Tibial nerve (tissue), 4 donors: Measurements from ENCODE around the gene LRRC15.

Experiments
- CTCF ChIP-seq, 5 experiments: fragments of 200-600 bp in 3 of 5; fragments of 450-650 bp in 2 of 5; sonication (generic) in 3 of 5; IDR thresholded peaks; one replicate each; pipeline ENCODE4 v1.5.1; 2016 to 2019; ENCODE audit warnings: antibody characterized with exemption in 5 of 5, mild to moderate bottlenecking in 3 of 5, moderate library complexity in 2 of 5
- EP300 ChIP-seq, 2 donors: sonication (generic); formaldehyde crosslinking; IDR thresholded peaks; one replicate each; pipeline ENCODE4 v1.6.1; 2017; ENCODE audit warnings: antibody characterized with exemption in 2 of 2, mild to moderate bottlenecking in 1 of 2

- TF ChIP-seq CTCF (IDR thresholded peaks at IDR 0.05) (no peak), EP300 (IDR thresholded peaks at IDR 0.05) (no peak)
These were observed 48.7 kb downstream of the LRRC15 start for GRCh38 chr3:194320744-194321243.
